Measurements from ENCODE around the gene ADAT3.

GRCh38 chr19:1932395-1932794, 27.2 kb downstream of the ADAT3 start:
- TF ChIP-seq, protein P1, sequence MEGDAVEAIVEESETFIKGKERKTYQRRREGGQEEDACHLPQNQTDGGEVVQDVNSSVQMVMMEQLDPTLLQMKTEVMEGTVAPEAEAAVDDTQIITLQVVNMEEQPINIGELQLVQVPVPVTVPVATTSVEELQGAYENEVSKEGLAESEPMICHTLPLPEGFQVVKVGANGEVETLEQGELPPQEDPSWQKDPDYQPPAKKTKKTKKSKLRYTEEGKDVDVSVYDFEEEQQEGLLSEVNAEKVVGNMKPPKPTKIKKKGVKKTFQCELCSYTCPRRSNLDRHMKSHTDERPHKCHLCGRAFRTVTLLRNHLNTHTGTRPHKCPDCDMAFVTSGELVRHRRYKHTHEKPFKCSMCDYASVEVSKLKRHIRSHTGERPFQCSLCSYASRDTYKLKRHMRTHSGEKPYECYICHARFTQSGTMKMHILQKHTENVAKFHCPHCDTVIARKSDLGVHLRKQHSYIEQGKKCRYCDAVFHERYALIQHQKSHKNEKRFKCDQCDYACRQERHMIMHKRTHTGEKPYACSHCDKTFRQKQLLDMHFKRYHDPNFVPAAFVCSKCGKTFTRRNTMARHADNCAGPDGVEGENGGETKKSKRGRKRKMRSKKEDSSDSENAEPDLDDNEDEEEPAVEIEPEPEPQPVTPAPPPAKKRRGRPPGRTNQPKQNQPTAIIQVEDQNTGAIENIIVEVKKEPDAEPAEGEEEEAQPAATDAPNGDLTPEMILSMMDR (IDR thresholded peaks at IDR 0.05; ENCODE audit: poor library complexity): no peak
- TF ChIP-seq EZH2 (IDR thresholded peaks at IDR 0.05; ENCODE audit: borderline replicate concordance) (no peak), EZH2phosphoT487 (IDR thresholded peaks at IDR 0.05; ENCODE audit: low read depth, severe bottlenecking, unreplicated experiment) (no peak)
